MM.1S (cell line): ENCODE results near the gene CDK2AP2.

Experiments used
- DNase-seq: peaks from one replicate; pipeline ENCODE4 v3.0.0-alpha.2; 2015
- H2AFZ ChIP-seq: fragments of 300-600 bp; sonication (generic); 2 replicates; pipeline ENCODE4 v1.6.0; 2016; ENCODE audit warnings: antibody characterized with exemption, low read length
- H3F3A ChIP-seq: fragments of 300-600 bp; sonication (generic); 2 replicates; pipeline ENCODE4 v1.6.1; 2016; ENCODE audit warnings: mild to moderate bottlenecking, antibody characterized with exemption, low read length, moderate library complexity, mixed read lengths; ENCODE audit not compliant: insufficient read depth
- H3K27ac ChIP-seq: fragments of 300-600 bp; sonication (generic); 2 replicates; pipeline ENCODE4 v1.5.1; 2016; ENCODE audit warnings: mild to moderate bottlenecking, low read length
- H3K27me3 ChIP-seq: fragments of 300-600 bp; sonication (generic); replicated peaks from 2 replicates; pipeline ENCODE4 v1.6.0; 2016; ENCODE audit warnings: low read length; ENCODE audit not compliant: insufficient read depth
- H3K36me3 ChIP-seq: fragments of 300-600 bp; sonication (generic); replicated peaks from 2 replicates; pipeline ENCODE4 v1.6.1; 2016; ENCODE audit warnings: mild to moderate bottlenecking, low read length, mixed read lengths; ENCODE audit not compliant: insufficient read depth
- H3K4me1 ChIP-seq: fragments of 300-600 bp; sonication (generic); 2 replicates; pipeline ENCODE4 v1.6.1; 2016; ENCODE audit warnings: low read length, mixed read lengths
- H3K4me2 ChIP-seq: fragments of 300-600 bp; sonication (generic); 2 replicates; pipeline ENCODE4 v1.6.0; 2016; ENCODE audit warnings: low read depth, low read length
- H3K4me3 ChIP-seq: fragments of 300-600 bp; sonication (generic); 2 replicates; pipeline ENCODE4 v1.5.1; 2016; ENCODE audit warnings: low read length, mixed read lengths
- H3K79me2 ChIP-seq: fragments of 300-600 bp; sonication (generic); 2 replicates; pipeline ENCODE4 v1.6.1; 2016; ENCODE audit warnings: mixed run types, low read length, mixed read lengths
- H3K9ac ChIP-seq: fragments of 300-600 bp; sonication (generic); 2 replicates; pipeline ENCODE4 v1.6.1; 2016; ENCODE audit warnings: low read length, mixed read lengths
- H3K9me2 ChIP-seq: fragments of 300-600 bp; sonication (generic); replicated peaks from 2 replicates; pipeline ENCODE4 v1.6.1; 2016; ENCODE audit warnings: mild to moderate bottlenecking, low read length, mixed read lengths; ENCODE audit not compliant: insufficient read depth
- H3K9me3 ChIP-seq: fragments of 300-600 bp; sonication (generic); replicated peaks from 2 replicates; pipeline ENCODE4 v1.6.1; 2016; ENCODE audit warnings: mild to moderate bottlenecking, low read length, mixed read lengths; ENCODE audit not compliant: insufficient read depth
- H4K20me1 ChIP-seq: fragments of 300-600 bp; sonication (generic); 2 replicates; pipeline ENCODE4 v1.6.1; 2016; ENCODE audit warnings: mild to moderate bottlenecking, low read length, moderate library complexity, mixed read lengths; ENCODE audit not compliant: insufficient read depth
- EZH2 ChIP-seq: fragments of 300-600 bp; sonication (generic); optimal IDR thresholded peaks from 2 replicates; pipeline ENCODE3; 2017; ENCODE audit warnings: low read depth, mild to moderate bottlenecking, antibody characterized with exemption, low read length, mixed read lengths
- EZH2phosphoT487 ChIP-seq: fragments of 300-600 bp; sonication (generic); IDR thresholded peaks from 2 replicates; pipeline ENCODE4 v1.6.1; 2018; ENCODE audit warnings: antibody characterized with exemption, low read length
- TF ChIP-seq, protein P1 (sequence below): fragments of 300-600 bp; sonication (generic); IDR thresholded peaks from 2 replicates; pipeline ENCODE4 v1.5.1; 2016; ENCODE audit warnings: antibody characterized with exemption, low read length, mixed read lengths

Gene CDK2AP2

DNA sequence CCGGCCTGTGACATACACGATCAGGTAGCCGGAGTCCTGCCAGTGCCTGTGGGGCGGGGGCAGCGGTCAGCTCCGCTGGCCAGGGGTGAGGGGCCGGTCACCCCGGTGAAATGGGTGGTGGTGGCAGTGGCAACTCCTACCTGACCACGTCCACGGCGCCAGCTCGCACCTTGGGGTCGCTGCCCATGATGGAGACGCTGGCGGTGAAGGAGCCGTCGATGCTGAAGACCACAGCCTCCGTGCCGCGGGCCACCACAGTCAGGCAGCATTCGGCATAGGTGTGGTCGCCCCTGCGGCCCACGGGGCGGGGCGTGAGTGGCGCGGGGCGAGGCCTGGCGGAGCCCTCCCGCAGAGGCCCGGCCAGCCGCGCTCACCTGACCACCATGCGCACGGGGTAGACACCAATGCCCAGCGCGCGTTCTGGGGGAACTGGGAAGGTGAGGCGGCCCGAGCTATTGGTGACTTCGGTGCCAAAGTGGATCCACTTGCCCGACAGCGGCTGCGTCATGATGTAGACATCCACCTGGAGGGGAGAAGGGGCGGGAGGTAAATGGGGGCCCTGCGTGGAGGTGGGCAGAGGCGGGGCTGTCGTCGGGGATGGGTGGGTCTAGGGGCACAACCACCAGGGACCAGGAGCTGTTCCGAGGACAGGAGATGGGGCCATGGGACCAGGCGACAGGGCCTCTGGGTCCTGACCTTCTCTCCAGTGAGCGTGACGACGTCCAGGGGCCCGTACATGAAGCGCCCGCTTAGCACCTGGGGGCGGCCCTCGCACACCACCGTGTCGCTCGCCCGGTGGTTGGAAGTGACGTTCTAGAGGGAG, 14.2 kb downstream of the CDK2AP2 start:
- H3K27ac ChIP-seq: no peak overlapping the region
- H4K20me1 ChIP-seq: no peaks in the 10 kb centered on the region
- H3K36me3 ChIP-seq: no peaks in the 10 kb centered on the region

DNA sequence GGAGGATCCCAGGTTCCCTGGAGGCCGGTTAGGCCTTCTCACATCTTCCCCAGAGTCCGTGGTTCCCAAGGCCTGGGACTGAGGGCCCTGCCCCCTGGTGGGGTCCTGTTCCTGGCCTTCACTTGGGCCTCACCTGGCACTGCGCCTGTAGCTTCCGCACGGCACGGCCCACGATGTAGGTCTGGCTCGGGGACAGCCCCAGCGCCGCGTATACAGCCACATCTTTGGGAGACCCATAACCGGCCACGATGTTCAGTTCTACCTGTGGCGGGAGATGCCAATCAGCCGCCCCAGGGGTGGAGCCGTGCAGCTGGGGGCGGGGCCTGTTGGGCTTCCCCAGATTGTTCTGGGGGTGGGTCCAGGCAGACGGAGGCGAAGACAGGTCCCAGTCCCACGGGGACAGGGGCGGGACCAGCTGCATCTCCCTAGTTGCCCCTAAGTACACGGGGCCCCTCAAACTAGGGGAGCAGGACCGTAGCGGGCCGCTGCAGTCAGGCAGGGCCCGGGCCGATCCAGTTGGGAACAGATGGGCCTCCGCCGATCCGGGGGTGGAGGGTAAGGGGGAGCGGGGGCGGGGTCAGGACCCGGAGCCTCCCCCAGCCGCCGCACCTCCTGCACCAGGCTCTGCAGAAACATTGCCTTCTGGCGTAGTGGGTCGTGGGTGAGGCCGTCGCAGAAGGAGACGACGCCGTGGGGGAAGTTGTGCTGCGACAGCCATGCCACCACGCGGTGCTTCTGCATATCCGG, 15.0 kb downstream of the CDK2AP2 start:
- Histone ChIP-seq H3K4me3 (no peak overlapping the region), H3K4me1 (no peaks in the 10 kb centered on the region), H3K9ac (no peak overlapping the region), H3K9me3 (no peaks in the 10 kb centered on the region), H3K4me2 (no peak overlapping the region), H2AFZ (no peak overlapping the region), H3K27me3 (peaks cover 11% of the 10 kb centered on the region; the same call in 1 of the 2 replicates), H3K9me2 (no peaks in the 10 kb centered on the region), H3K36me3 (no peaks in the 10 kb centered on the region), H3K27ac (no peak overlapping the region), H4K20me1 (no peaks in the 10 kb centered on the region), H3K79me2 (no peaks in the 10 kb centered on the region), H3F3A (no peaks in the 10 kb centered on the region)
- DNase-seq: no peak
- TF ChIP-seq EZH2phosphoT487: no peak
- TF ChIP-seq, protein P1, sequence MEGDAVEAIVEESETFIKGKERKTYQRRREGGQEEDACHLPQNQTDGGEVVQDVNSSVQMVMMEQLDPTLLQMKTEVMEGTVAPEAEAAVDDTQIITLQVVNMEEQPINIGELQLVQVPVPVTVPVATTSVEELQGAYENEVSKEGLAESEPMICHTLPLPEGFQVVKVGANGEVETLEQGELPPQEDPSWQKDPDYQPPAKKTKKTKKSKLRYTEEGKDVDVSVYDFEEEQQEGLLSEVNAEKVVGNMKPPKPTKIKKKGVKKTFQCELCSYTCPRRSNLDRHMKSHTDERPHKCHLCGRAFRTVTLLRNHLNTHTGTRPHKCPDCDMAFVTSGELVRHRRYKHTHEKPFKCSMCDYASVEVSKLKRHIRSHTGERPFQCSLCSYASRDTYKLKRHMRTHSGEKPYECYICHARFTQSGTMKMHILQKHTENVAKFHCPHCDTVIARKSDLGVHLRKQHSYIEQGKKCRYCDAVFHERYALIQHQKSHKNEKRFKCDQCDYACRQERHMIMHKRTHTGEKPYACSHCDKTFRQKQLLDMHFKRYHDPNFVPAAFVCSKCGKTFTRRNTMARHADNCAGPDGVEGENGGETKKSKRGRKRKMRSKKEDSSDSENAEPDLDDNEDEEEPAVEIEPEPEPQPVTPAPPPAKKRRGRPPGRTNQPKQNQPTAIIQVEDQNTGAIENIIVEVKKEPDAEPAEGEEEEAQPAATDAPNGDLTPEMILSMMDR: no peak
- TF ChIP-seq EZH2: no peak

More for the DNA sequence above, 14.2 kb downstream of the CDK2AP2 start:
- no peaks in the 10 kb centered on the region for H3K4me1 ChIP-seq
- no peaks in the 10 kb centered on the region for H3K9me2 ChIP-seq
- no peaks in the 10 kb centered on the region for H3K79me2 ChIP-seq
- no peak overlapping the region for H2AFZ ChIP-seq
- no peak overlapping the region for H3K4me3 ChIP-seq
- H3K27me3 ChIP-seq: peaks cover 18% of the 10 kb centered on the region; the same call in 1 of the 2 replicates
- no peaks in the 10 kb centered on the region for H3K9me3 ChIP-seq
- no peaks in the 10 kb centered on the region for H3F3A ChIP-seq
- H3K4me2 ChIP-seq: no peak overlapping the region
- no peak overlapping the region for H3K9ac ChIP-seq
- TF ChIP-seq EZH2phosphoT487 (no peak), EZH2 (no peak)
- TF ChIP-seq, protein P1: no peak
- DNase-seq: no peak

DNA sequence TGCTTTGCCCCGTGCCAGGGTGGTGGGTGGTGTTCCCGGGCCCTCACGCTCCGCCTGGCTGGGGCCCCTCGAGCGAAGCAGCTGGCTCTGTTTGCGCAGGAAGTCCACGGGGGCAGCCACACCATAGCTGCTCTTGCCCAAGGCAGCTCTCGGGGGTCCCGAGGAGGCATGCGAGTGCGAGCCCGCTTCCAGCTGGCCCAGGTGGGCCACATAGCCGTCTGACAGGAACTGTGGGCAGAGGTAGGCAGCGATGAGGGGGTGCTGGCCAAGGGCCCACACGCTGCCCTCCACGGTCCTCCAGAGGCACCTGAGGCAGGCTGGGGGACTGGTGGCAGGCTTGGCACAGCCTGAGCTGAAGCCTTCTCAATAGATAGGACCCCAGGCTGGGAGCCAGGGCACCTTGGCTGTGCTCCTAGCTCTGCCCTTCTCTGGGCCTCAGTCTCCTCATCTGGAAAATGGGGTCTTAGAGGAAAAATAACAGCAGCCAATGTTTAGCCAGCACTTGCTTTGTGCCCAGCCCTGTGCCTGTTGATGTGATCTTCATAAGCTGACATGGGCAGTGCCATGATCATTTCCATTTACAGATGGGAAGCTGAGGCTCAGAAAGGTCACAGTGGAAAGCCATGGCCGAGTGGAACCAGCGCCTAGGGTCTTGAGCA, 15.8 kb downstream of the CDK2AP2 start:
- Histone ChIP-seq H3K4me3 (no peak overlapping the region), H3K36me3 (no peaks in the 10 kb centered on the region), H4K20me1 (no peaks in the 10 kb centered on the region), H3K27ac (no peak overlapping the region), H3K27me3 (peaks cover 4% of the 10 kb centered on the region; the same call in 1 of the 2 replicates), H3K79me2 (no peaks in the 10 kb centered on the region), H3K9ac (no peak overlapping the region), H3F3A (no peaks in the 10 kb centered on the region), H3K4me1 (no peaks in the 10 kb centered on the region), H3K9me2 (no peaks in the 10 kb centered on the region), H3K4me2 (no peak overlapping the region), H3K9me3 (no peaks in the 10 kb centered on the region), H2AFZ (no peak overlapping the region)
- no peak for DNase-seq
- TF ChIP-seq, protein P1: no peak
- no peak for TF ChIP-seq EZH2
- TF ChIP-seq EZH2phosphoT487: no peak
